ENCODE data around the gene PSEN2. TPM values are rescaled to one million over a fixed set of nuclear protein-coding genes. Genes with fewer than 3 reads are reported as not detected.

PSEN2 gene
- total RNA-seq, 3 donors from 2014 or later = 20.3 to 30.7 (median 24.1) TPM

GRCh38 chr1:226872437-226872836 lies 2.0 kb downstream of the PSEN2 start:
- TF ChIP-seq CTCF (IDR thresholded peaks at IDR 0.05) = no peak
- H3K9me3 ChIP-seq = no peaks in the 10 kb centered on the region
- no peaks in the 10 kb centered on the region for H3K36me3 ChIP-seq (ENCODE audit: low read depth)
- no peak overlapping the region for H3K4me3 ChIP-seq
- ATAC-seq (no peak), DNase-seq (no peak)
- peaks cover 21% of the 10 kb centered on the region for H3K4me1 ChIP-seq (ENCODE audit: low read depth)
- intact Hi-C loops (cut with DNase I, micrococcal nuclease) = no loop called here

GRCh38 chr1:226873771-226874578 lies 3.6 kb downstream of the PSEN2 start:
- Histone ChIP-seq H3K4me3 (no peak overlapping the region), H3K36me3 (ENCODE audit: low read depth) (no peaks in the 10 kb centered on the region), H3K4me1 (ENCODE audit: low read depth) (peaks cover 21% of the 10 kb centered on the region), H3K9me3 (no peaks in the 10 kb centered on the region)
- ATAC-seq = no peak
- no peak for DNase-seq
- TF ChIP-seq CTCF (IDR thresholded peaks at IDR 0.05) = no peak
- intact Hi-C loops (cut with DNase I, micrococcal nuclease) = no loop called here

- no peak overlapping the region for H3K4me3 ChIP-seq
- intact Hi-C loops (cut with DNase I, micrococcal nuclease) = no loop called here
- H3K36me3 ChIP-seq (ENCODE audit: low read depth) = no peaks in the 10 kb centered on the region
- H3K4me1 ChIP-seq (ENCODE audit: low read depth) = peaks cover 21% of the 10 kb centered on the region
- H3K9me3 ChIP-seq = no peaks in the 10 kb centered on the region
- ATAC-seq = no peak
- no peak for DNase-seq
- TF ChIP-seq CTCF (IDR thresholded peaks at IDR 0.05) = no peak
Observed at GRCh38 chr1:226874579-226875425, 4.4 kb downstream of the PSEN2 start.

- intact Hi-C loops (cut with DNase I, micrococcal nuclease) = no loop called here
- peak; percentile 93 for ATAC-seq
- no peaks in the 10 kb centered on the region for H3K36me3 ChIP-seq (ENCODE audit: low read depth)
- DNase-seq = peak; percentile 73 to 79 (median 76)
- H3K9me3 ChIP-seq = no peaks in the 10 kb centered on the region
- no peak overlapping the region for H3K4me3 ChIP-seq
- no peak for TF ChIP-seq CTCF (IDR thresholded peaks at IDR 0.05)
- peaks cover 21% of the 10 kb centered on the region for H3K4me1 ChIP-seq (ENCODE audit: low read depth)
Observed at GRCh38 chr1:226875641-226876295, 5.4 kb downstream of the PSEN2 start.

- Histone ChIP-seq H3K36me3 (ENCODE audit: low read depth) (no peaks in the 10 kb centered on the region), H3K4me1 (ENCODE audit: low read depth) (peaks cover 11% of the 10 kb centered on the region), H3K4me3 (no peak overlapping the region), H3K9me3 (no peaks in the 10 kb centered on the region)
- intact Hi-C loops (cut with DNase I, micrococcal nuclease) = no loop called here
- TF ChIP-seq CTCF (IDR thresholded peaks at IDR 0.05) = no peak
- DNase-seq = no peak
- ATAC-seq = no peak
Observed at GRCh38 chr1:226877669-226878068, 7.3 kb downstream of the PSEN2 start.

Measured in mucosa of descending colon (tissue), 3 donors.